Measurements from ENCODE around the gene RANBP10. TPM values are rescaled to one million over a fixed set of nuclear protein-coding genes. Genes with fewer than 3 reads are reported as not detected.
A peak's percentile ranks its signal among the peaks of the same experiment; 100 is the strongest.

Gene RANBP10
- 10 to 100 TPM; 15.0 to 24.6 (median 17.9) TPM for total RNA-seq

DNA sequence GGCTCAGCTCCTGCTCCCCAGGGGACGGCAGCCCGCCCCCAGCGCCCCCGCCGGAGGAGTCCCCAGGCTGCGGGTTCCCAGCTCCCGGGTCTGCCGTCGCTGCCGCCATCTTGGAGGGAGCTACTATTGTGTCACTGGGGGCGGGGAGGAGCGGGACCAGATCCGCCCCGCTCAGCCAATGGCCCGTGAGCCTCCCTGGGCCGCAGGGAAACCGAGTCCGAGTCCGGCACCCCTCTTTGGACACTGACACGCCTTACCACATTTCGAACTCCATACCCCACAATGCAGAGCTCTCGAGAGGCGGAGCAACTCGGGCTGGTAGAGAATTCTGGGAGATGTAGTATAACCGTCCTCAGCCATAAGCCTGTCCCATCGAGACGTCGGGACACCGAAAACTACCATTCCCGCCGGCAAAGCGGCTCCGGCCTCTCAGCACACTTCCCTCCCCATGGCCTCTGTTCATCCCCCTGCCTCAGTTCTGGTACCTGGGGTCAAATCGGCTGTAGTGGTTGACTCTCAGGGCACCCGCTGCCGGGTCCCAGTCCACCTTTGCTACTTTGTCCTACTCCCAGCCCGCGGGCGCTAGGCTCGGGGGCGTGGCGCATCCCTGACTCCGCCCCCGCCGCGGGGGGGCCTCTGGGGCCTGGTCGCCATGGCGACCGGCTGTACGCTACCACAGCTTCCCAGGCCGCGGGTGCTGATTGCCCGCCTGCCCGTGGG, at the start of gene RANBP10, which contains the start of gene TSNAXIP1:
Gene RANBP10, minus strand, starts transcription at position 133 of the 720 bp plus-strand sequence. Its CDS starts 24 bp downstream, at position 109.
Gene TSNAXIP1, plus strand, starts transcription at position 462 of the 720 bp plus-strand sequence. CDS start 261 bp downstream, outside the sequence.
- WGBS, 2 donors, result 1% methylated on average over 39 to 41 of the region's 54 CpGs
- peak within 1 kb of the TSS; percentile 81 for H3K4me3 ChIP-seq (ENCODE audit: low read depth, poor library complexity, severe bottlenecking)
- TF ChIP-seq POLR2A (IDR thresholded peaks at IDR 0.05), result no peak
- TF ChIP-seq, protein P1, sequence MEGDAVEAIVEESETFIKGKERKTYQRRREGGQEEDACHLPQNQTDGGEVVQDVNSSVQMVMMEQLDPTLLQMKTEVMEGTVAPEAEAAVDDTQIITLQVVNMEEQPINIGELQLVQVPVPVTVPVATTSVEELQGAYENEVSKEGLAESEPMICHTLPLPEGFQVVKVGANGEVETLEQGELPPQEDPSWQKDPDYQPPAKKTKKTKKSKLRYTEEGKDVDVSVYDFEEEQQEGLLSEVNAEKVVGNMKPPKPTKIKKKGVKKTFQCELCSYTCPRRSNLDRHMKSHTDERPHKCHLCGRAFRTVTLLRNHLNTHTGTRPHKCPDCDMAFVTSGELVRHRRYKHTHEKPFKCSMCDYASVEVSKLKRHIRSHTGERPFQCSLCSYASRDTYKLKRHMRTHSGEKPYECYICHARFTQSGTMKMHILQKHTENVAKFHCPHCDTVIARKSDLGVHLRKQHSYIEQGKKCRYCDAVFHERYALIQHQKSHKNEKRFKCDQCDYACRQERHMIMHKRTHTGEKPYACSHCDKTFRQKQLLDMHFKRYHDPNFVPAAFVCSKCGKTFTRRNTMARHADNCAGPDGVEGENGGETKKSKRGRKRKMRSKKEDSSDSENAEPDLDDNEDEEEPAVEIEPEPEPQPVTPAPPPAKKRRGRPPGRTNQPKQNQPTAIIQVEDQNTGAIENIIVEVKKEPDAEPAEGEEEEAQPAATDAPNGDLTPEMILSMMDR (IDR thresholded peaks at IDR 0.05), result no peak
- intact Hi-C loops (cut with DNase I; ENCODE audit: low total_unique reads), result no loop called here
- peak; percentile 98 to 99 for DNase-seq (ENCODE audit: low spot score in 2 of 2)

DNA sequence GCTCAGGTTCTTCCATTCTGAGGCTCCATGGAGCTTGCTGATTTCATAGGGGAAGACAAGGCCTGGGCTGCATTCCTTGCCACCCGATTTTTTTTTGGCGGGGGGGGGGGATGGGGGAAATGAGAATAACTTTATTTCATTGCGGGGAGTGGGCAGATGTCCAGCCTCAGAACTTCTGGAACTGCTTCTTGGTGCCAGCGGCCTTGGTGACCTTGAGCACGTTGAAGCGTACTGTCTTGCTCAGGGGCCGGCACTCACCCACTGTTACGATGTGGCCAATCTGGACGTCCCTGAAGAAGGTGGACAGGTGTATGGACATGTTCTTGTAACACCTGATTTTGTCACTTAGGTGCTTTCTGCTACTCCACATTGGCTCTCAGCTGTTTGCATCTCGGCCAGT, 49.4 kb upstream of the RANBP10 start:
- no peak overlapping the region for H3K4me3 ChIP-seq (ENCODE audit: low read depth, poor library complexity, severe bottlenecking)
- TF ChIP-seq, protein P1 (IDR thresholded peaks at IDR 0.05), result no peak
- no peak for TF ChIP-seq POLR2A (IDR thresholded peaks at IDR 0.05)
- WGBS, 2 donors, result 75 to 79% methylated on average over 10 of the region's 10 CpGs
- intact Hi-C loops (cut with DNase I; ENCODE audit: low total_unique reads), result no loop called here
- DNase-seq (ENCODE audit: low spot score in 2 of 2), result no peak

DNA sequence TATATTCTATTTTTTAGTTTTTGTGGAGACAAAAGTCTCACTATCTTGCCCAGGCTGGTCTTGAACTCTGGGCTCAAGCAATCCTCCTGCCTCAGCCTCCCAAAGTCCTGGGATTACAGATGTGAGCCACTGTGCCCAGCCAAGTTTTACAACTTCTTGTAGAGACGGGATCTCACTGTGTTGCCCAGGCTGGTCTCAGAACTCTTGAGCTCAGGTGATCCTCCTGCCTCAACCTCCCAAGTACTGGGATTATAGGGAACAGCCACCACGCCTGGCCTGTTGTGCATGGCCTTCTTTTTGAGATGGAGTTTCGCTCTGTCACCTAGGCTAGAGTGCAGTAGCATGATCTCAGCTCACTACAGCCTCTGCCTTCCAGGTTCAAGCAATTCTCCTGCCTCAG, 47.3 kb upstream of the RANBP10 start:
- no peak for DNase-seq (ENCODE audit: low spot score in 2 of 2)
- TF ChIP-seq, protein P1 (IDR thresholded peaks at IDR 0.05), result no peak
- no peak for TF ChIP-seq POLR2A (IDR thresholded peaks at IDR 0.05)
- 97% methylated on average over 3 of the region's 3 CpGs for WGBS, 2 donors
- intact Hi-C loops (cut with DNase I; ENCODE audit: low total_unique reads), result no loop called here
- H3K4me3 ChIP-seq (ENCODE audit: low read depth, poor library complexity, severe bottlenecking), result no peak overlapping the region

DNA sequence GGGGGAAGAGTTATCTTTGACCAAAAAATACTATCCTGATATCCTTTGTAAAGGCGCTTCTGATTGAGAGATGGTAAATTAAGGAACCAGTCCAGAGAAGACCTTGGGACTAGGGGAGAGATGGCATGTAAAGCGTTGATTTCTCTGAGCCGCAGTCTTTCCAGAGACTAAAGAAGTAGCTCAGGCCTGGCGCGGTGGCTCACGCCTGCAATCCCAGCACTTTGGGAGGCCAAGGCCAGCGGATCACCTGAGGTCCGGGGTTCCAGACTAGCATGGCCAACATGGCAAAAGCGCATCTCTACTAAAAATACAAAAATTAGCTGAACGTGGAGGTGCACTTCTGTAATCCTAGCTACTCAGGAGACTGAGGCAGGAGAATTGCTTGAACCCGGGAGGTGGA, 41.8 kb upstream of the RANBP10 start:
- TF ChIP-seq POLR2A (IDR thresholded peaks at IDR 0.05), result no peak
- TF ChIP-seq, protein P1 (IDR thresholded peaks at IDR 0.05), result no peak
- H3K4me3 ChIP-seq (ENCODE audit: low read depth, poor library complexity, severe bottlenecking), result no peak overlapping the region
- intact Hi-C loops (cut with DNase I; ENCODE audit: low total_unique reads), result no loop called here
- no peak for DNase-seq (ENCODE audit: low spot score in 2 of 2)
- WGBS, 2 donors, result 87 to 93% methylated on average over 11 of the region's 11 CpGs

DNA sequence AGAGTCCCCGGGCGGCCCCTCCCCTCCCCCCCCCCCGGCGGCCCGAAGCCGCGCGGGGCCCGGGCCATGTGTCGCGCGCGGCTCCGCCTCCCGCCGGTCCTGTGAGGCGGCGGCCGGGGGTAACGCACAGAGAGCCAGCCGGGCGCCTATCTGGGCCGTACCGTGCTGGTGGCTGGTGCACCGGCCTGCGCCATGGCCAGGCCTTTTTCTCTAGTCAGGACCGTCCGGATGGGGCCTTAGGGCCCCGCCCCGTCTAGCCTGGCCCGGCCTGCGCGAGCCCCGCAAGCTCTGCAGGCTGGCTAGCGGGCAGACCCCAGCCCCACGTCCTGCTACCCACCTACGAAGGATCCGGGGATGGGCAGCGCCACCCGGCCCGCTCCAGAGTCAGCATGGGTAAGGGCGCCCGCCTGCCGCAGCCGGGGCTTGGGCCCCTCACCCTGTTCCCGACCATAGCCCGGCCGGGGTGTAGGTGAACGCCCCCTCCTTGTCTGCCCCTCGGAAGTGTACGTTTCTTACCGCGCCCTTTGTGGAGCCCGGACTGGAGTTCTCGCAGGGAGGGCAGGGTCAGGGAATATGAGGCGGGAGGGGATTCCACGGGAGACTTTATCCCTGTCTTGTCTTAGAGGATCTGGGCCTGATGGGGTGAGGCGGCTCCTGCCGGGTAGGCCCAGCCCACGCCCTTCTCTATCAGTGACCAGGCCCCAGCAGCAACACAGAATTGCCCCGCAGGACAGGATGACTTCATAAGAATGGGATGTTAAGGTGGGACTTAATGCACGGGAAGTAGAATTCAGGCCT, 40.9 kb upstream of the RANBP10 start, which contains the start of gene CENPT:
Gene CENPT, minus strand, starts transcription at position 630 of the 798 bp plus-strand sequence. CDS start 13,834 bp downstream, outside the sequence.
- 0 to 1% methylated on average over 28 to 40 of the region's 62 CpGs for WGBS, 2 donors
- peak in 1 of 2 donors; percentile 88 for DNase-seq (ENCODE audit: low spot score in 2 of 2)
- intact Hi-C loops (cut with DNase I; ENCODE audit: low total_unique reads), result no loop called here
- TF ChIP-seq, protein P1 (IDR thresholded peaks at IDR 0.05), result no peak
- no peak for TF ChIP-seq POLR2A (IDR thresholded peaks at IDR 0.05)
- H3K4me3 ChIP-seq (ENCODE audit: low read depth, poor library complexity, severe bottlenecking), result peak within 1 kb of the TSS; percentile 90
